HG02852 (cell line): Measurements from ENCODE around the gene STARD8.

Source experiments
- ATAC-seq: cut with Tn5 transposase; IDR thresholded peaks from one replicate; pipeline ENCODE4 v1.9.1; 2021; ENCODE audit warnings: mild to moderate bottlenecking, moderate library complexity; ENCODE audit not compliant: unreplicated experiment

Gene STARD8

DNA sequence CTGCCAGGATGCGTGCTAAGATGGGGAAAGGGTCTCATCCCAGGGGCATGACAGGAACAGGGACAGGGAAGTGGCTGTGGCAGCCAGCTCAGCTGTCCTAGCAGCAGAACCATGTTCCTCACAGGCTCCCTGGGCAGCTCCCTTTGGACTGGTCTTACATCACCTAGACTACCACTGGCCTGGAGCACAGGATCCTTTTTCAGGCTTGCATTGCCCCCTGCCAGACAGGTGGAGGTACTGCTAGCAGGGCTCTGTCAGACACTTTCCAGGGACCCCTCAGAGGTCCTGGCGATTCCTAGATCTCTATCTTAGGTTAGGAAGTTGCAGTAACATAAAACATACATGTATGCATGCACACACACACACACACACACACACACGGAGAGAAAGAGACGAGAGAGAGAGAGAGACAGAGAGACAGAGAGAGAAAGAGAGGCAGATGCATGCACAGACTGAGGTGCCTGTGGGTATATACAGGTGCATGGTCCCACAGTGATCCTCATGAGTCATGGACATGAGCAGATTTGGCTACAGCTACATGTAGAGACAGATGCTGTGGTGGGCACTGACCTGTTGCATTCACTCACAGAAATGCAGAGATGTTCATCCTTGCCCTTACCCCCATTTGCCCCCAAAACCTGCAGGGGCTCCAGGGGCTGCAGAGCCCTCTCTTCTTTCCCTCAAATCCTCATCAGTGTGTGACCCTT is 63.6 kb downstream of the STARD8 start:
- no peak for ATAC-seq

DNA sequence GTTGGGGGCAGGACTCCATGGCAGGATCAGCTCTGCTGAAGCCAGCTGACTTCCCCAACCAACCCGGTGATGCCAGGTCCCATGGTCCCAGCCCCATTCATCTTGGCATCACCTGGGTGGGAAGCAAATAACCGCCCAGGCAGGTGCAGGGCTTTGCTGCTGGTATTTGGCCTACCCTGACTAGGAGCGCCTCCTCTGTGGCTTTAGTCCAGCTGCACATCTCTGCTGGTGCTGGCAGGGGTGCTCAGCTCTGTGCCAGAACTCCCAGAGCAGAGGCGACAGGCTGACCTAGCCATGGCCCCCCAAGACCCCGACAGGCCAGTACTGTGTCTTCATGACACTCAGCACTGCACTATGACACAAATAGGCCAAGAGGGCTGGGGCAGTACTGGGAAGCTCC is 64.4 kb downstream of the STARD8 start:
- no peak for ATAC-seq

DNA sequence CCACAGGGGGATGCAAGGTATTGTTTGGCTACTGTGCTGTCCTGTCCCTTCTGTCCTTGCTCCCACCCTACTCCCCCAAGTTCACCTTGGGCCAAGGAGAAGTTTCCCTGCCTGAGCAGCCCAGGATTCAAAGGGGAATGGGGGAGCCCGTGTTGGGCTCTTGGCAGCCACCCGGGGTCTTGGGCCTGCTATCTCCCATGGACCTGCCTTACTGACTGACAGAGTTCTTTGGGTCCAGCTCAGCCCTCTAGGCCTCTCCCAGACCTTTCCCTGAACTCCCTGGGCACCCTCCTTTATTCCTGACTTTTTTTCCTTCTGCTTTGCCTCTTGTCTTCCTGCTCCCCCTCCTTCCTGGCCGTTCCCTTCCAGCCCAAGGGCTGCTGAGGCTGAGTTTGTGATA is 67.4 kb downstream of the STARD8 start:
- ATAC-seq: no peak

DNA sequence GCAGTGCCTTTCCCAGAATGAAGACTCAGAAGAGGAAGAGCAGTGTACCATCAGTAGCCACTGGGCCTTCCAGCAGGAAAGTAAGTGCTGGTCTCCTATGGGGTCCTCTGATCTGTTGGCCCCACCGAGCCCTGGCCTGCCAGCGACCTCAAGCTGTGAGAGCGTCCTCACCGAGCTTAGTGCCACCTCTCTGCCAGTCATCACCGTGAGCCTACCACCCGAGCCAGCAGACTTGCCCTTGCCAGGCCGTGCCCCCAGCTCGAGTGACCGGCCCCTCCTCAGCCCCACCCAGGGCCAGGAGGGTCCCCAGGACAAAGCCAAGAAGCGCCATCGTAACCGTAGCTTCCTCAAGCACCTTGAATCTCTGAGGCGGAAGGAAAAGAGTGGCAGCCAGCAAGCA is 69.7 kb downstream of the STARD8 start:
- ATAC-seq: no peak

DNA sequence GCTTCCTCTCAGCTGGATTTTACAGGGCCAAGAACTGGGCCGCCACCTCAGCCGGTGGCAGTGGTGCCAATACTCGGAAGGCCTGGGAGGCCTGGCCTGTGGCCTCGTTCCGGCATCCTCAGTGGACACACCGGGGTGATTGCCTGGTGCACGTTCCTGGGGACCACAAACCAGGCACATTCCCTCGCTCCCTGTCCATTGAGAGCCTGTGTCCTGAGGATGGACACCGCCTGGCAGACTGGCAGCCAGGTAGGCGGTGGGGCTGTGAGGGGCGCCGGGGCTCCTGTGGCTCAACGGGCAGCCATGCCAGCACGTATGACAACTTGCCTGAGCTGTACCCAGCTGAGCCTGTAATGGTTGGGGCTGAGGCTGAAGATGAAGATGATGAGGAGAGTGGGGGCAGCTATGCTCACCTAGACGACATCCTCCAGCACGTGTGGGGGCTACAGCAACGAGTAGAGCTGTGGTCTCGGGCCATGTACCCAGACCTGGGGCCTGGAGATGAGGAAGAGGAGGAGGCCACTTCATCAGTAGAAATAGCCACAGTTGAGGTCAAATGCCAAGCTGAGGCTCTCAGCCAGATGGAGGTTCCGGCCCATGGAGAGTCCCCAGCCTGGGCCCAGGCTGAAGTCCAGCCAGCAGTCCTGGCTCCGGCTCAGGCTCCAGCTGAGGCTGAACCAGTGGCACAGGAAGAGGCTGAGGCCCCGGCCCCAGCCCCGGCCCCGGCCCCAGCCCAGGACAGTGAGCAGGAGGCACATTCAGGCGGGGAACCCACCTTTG is 70.4 kb downstream of the STARD8 start:
- no peak for ATAC-seq

DNA sequence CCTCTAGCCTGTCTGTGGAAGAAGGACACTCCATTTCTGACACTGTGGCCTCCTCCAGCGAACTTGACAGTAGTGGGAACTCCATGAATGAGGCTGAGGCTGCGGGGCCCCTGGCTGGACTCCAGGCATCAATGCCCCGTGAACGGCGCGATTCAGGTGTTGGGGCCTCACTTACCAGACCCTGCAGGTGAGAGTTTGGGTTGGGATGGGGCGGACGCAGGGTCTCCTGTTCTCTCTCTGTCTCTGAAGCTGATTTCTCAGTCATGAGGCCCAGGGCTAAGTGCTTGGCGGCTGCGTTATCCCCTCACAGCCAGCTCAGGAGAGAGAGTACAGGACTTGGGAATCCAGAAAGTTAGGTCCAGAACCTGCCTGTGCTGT is 71.0 kb downstream of the STARD8 start:
- no peak for ATAC-seq

DNA sequence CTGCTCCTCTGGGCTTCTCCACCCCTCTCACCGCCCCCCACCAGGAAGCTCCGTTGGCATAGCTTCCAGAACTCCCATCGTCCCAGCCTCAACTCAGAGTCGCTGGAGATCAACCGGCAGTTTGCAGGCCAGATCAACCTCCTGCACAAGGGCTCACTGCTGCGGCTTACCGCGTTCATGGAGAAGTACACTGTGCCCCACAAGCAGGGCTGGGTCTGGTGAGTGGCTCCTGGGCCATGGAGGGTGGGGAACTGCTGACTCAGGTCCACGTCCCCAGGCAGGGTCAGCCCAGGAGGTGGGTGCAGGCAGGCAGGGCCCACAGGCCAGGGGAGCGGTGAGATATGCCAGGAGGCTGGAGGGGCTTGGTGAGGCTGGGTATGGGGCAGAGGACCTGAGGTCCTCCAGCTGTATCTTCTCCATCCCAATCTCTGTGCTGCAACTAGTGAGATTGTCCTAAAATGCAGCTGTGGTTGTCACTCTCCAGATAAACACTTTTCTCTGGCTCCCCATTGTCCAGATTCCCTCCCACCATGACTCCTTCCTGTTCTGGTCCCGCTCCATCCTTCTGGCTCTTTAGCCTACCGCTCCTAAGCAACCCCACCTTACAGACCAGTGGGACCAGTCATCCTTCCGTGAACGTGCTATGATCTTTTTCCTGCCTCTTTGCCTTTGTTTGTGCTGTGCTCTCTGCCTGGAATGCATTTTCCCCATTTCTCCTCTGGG is 71.9 kb downstream of the STARD8 start:
- ATAC-seq: no peak

DNA sequence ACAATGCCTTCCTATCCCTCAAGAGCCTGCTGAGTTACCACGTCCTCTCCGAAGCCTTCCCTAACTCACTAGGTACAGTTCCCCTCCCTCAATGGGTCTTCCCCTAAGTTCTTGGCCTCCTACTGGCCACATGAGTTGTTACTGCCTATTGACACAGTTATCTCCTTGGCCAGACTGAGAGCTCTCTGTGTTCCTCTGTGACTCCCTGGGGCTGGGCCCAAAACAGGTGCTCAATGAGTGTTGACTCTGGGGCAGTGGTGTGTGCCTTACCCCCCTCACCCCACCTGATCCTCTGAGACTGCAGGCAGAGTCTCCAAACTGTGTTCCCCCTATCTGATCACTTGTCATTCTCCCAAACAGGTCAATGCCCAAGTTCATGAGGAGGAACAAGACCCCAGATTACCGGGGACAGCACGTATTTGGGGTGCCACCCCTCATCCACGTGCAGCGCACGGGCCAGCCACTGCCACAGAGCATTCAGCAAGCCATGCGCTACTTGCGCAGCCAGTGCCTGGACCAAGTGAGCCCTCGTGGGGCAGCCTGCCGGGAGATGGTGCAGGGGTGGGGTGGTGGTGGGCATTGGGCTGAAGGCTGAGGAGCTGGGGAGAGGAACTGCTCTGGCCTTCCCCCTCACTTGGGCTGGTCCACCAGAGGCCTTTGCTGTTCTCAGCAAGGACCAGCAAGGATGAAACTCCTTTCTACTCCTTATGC is 72.6 kb downstream of the STARD8 start:
- no peak for ATAC-seq

DNA sequence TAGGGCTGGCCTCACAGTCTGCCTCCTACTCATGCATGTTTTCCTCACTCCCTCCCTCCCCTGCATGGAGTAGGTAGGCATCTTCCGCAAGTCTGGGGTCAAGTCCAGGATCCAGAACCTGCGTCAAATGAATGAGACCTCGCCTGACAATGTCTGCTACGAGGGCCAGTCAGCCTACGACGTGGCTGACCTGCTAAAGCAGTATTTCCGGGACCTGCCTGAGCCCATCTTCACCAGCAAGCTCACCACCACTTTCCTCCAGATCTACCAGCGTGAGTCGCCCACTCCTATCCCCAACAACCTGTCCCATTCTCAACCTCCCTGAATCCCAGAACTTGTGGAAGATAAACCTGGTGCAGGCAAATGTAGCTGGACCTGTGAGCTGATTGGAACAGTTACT is 73.4 kb downstream of the STARD8 start:
- ATAC-seq: no peak

DNA sequence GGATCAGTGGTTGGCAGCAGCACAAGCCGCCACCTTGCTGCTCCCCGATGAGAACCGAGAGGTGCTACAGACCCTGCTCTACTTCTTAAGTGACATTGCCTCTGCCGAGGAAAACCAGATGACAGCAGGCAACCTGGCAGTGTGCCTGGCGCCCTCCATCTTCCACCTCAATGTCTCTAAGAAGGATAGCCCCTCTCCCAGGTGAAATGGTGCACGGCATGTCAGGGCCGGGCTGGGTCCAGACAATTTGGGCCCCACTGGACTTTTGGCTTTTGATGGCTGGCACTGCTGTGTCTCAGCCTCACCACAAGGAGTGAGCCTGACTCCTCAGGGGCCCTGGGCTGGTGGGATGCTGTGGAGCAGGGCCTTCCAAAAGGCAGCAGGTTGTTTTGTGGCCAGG is 74.1 kb downstream of the STARD8 start:
- no peak for ATAC-seq

DNA sequence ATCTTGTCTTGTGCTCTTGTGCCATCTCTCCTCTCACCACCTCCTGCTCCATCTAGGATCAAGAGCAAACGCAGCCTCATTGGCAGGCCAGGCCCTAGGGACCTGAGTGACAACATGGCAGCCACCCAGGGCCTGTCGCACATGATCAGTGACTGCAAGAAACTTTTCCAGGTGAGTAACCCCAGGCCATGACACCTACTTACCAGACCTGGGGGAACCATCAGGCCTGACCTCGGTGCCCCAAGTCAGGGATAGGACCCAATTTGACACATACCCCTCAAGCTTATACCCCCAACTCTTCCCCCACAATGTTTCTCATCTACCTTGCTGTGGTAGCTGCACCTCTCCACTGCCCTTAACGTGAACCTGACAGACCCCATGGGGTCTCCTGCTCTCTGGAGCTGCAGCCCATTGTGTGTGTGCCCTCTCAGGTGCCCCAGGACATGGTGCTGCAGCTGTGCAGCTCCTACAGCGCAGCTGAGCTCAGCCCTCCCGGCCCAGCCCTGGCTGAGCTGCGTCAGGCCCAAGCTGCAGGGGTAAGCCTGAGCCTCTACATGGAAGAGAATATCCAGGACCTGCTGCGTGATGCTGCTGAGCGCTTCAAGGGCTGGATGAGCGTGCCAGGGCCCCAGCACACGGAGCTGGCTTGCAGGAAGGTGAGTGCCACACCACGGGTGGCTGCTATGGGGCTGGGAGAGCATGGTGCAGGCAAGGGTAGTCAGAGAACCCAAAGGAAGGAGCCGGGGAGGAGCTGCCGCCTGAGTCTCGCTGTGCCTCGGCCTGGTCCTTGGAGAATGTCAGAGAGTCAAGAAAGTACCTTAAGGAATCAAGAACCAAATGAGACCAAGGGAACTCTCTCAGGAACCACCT is 74.8 kb downstream of the STARD8 start:
- ATAC-seq: no peak

DNA sequence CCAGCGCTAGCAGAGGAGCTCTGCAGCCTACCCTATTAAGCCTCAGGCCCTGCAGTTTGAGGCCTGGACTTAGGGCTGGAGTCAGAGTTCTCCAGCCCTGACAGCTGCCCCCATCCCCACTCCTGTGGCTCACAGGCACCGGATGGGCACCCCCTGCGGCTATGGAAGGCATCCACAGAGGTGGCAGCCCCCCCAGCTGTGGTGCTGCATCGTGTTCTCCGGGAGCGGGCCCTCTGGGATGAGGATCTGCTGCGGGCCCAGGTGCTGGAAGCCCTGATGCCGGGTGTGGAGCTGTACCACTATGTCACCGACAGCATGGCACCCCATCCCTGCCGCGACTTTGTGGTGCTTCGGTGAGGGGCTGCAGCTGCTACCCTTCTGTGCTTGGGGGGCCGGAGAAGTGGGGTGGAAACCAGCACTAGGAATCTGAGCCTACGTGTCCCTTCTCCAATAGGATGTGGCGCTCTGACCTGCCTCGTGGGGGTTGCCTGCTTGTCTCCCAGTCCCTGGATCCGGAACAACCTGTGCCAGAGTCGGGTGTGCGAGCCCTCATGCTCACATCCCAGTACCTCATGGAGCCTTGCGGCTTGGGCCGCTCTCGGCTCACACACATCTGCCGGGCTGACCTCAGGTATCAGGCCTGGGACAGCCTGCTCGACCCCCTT is 76.2 kb downstream of the STARD8 start:
- no peak for ATAC-seq

DNA sequence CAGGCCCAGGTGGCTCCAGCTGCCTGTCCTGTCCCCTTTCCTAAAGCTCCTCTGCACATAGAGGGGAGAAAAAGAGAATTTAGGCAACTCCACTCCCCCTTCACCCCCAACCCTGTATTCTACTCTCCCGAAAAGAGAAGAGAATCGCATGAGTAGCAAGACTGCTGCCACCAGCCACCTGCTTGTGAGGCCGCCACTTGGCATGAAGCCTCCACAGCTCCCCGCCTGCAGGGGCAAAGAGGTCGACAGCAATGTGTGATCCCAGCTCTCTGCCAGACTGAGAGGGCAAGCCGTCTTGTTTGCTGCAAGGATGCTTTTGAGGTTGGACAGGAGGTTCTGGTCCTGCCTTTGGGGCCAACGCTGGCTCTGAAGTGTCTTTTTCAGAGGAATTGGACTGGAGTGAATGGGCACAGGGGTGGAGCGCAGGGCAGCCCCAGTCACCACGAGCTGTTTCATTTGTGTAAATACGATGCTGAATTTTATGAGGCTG is 77.1 kb downstream of the STARD8 start:
- no peak for ATAC-seq

DNA sequence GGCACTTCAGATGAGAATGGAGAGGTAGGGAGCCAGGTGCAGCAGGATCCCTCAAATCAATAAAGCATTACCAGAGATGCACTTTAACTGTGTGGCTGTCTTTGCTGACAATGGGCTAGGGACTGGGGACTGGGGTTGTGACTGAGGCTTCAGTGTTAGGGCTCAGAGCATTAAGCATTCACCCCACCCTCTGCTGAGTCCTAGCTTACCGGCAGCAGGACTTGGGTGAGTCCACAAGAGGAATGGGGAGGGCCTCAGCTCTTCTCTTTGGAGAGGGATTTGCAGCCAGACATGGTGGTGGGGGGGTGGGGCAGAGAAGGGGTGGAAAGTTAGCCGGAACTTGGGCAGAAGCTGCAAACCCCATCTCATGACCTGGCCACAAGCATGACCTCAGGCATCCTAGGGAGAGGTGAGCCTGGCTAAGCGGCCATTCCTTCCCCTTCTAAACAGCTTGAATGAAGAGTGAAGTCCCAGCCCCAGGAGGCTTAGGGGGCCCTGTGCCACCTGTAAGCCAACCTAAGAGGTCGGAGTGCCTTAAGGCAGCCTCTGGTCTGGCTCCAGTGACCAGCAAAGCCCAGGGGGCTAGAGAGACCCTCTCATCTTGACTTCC is 78.4 kb downstream of the STARD8 start:
- no peak for ATAC-seq

DNA sequence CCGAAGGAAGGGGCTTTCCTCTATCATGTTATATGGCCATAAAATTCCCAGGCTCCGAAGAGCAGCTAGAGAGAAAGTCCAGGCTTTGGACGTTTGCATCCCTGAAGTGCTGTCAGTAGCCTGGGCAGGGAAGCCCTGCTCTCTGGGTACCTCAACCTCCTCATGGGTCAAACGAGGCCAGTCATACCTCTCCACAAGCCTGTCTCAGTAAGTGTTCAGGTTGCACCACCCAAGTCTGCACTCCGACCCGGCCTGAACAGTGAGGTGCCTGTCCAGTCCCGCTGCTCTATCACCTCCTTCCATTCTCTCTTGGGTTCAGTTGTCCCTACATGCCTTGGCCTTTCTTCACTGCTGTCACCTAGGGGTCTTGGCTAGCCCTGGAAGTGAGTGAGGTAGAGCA is 78.9 kb downstream of the STARD8 start:
- ATAC-seq: no peak

DNA sequence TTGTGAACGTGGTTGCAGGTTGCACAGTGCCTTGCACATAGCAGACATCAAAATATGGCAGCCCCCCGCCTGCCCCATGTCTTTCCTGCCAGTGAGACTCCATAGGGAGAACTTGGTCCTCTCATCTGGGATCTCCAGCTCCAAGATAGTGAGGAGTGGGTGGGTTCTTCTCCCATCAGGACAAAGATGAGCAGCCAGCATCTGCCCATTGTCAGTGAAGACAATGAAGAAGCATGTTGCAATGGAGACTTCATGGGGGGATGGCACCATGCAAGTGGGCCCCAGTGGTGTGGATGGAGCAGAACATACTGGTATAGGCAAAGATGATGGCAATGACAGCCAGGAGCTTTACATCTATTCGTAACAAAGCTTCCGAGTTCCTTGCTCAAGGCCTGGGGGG is 80.2 kb downstream of the STARD8 start:
- ATAC-seq: no peak

DNA sequence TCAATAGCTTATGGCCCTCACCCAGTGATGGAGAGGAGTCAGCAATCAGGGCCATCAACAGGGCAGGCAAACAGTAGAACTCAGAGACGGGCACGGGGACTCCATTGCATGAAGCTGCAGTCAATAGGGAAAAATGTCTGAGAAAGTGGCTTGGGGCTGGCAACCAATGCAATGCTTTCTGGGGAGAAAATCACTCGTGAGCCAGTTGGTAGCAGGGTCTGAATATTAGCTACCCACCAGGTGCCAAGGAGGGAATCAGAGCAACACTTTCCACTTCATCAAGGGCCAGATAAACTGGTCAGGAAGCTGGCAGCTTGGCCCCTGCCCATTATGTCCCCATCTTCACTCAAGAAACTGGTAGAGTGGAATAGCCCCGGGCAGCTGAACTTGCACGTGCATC is 80.7 kb downstream of the STARD8 start:
- no peak for ATAC-seq

DNA sequence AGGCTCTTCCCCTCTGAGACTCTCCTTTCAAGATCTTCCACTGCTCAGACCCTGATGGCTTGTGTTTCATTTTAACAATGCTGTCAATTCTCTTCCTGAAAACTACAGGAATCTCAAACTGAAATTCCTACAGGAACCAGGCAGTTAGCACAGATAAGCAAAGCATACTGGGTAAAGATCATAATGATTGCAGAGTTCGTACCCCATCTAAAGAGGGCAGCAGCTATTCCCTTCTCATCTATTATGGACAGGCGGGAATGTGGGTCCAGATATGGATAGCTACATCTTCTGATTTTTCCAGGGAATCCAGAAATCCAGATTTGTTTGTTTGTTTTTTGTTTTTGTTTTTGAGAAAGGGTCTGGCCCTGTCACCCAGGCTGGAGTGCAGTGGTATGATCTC is 83.8 kb downstream of the STARD8 start:
- ATAC-seq: no peak

DNA sequence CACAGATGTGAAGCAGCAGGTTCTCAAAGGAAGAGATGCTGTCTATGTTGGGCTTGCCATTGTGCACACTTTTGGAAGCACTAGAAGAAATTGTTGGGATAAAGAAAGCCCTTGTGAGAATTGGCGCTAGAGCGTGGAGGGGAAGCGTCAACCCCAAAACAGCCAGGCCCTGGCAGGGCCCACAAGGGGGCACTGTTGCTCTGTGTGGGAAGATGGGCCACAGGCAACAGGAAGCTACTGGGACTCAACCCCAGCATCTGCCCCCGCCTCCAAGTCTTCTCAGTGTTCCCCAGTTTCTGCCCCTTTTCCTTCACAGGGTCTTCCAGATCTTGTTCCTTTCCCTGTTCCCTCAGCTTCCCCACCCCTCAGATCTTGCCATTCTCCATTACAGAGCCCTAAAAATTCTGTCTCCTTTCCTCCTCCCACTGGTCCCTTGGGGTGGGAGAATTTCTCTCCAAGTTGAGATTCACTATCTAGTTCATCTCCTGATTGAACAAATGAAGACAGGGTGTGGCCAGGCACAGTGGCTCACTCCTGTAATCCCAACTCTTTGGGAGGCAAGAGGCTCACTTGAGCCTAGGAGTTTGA is 85.5 kb downstream of the STARD8 start:
- ATAC-seq: peak; percentile 65
